HEK293 (cell line): ENCODE results near the gene DOK4.

Source experiments
- BCL11B ChIP-seq: fragments of 450-650 bp; formaldehyde crosslinking; IDR thresholded peaks from 2 replicates; pipeline ENCODE4 v1.5.1; 2016; ENCODE audit warnings: low read depth, missing biosample characterization, missing genetic modification characterization
- GFI1B ChIP-seq: fragments of 450-650 bp; formaldehyde crosslinking; IDR thresholded peaks from 2 replicates; pipeline ENCODE4 v1.5.1; 2016; ENCODE audit warnings: missing biosample characterization, missing genetic modification characterization
- GLIS1 ChIP-seq: fragments of 450-650 bp; formaldehyde crosslinking; IDR thresholded peaks from 2 replicates; pipeline ENCODE4 v1.5.1; 2016; ENCODE audit warnings: missing biosample characterization, missing genetic modification characterization
- KLF8 ChIP-seq: fragments of 450-650 bp; formaldehyde crosslinking; IDR thresholded peaks from 2 replicates; pipeline ENCODE4 v1.5.1; 2016; ENCODE audit warnings: missing biosample characterization, missing genetic modification characterization
- KLF9 ChIP-seq: fragments of 450-650 bp; formaldehyde crosslinking; IDR thresholded peaks from 2 replicates; pipeline ENCODE4 v1.5.1; 2016; ENCODE audit warnings: missing biosample characterization, missing genetic modification characterization, low read depth
- OSR2 ChIP-seq: fragments of 450-650 bp; formaldehyde crosslinking; IDR thresholded peaks from 2 replicates; pipeline ENCODE4 v1.5.1; 2016; ENCODE audit warnings: missing biosample characterization, missing genetic modification characterization
- SALL2 ChIP-seq: fragments of 450-650 bp; formaldehyde crosslinking; IDR thresholded peaks from 2 replicates; pipeline ENCODE4 v1.5.0; 2017; ENCODE audit warnings: missing biosample characterization, mild to moderate bottlenecking, missing genetic modification characterization, borderline replicate concordance
- ZBTB20 ChIP-seq: fragments of 450-650 bp; formaldehyde crosslinking; IDR thresholded peaks from 2 replicates; pipeline ENCODE4 v1.5.1; 2016; ENCODE audit warnings: missing biosample characterization, missing genetic modification characterization
- ZFP69B ChIP-seq: fragments of 450-650 bp; formaldehyde crosslinking; IDR thresholded peaks from 2 replicates; pipeline ENCODE4 v1.5.1; 2016; ENCODE audit warnings: missing biosample characterization, missing genetic modification characterization
- ZNF146 ChIP-seq: fragments of 450-650 bp; formaldehyde crosslinking; IDR thresholded peaks from 2 replicates; pipeline ENCODE4 v1.5.1; 2016; ENCODE audit warnings: missing biosample characterization, missing genetic modification characterization
- ZNF169 ChIP-seq: fragments of 450-650 bp; formaldehyde crosslinking; IDR thresholded peaks from 2 replicates; pipeline ENCODE4 v1.5.1; 2016; ENCODE audit warnings: missing biosample characterization, missing genetic modification characterization
- ZNF274 ChIP-seq, 2 experiments: fragments of 200-500 bp in 1 of 2; fragments of 450-650 bp in 1 of 2; sonication (Bioruptor generic) in 1 of 2; formaldehyde crosslinking in 1 of 2; IDR thresholded peaks; 2 replicates each; pipeline versions ENCODE4 v1.5.1 to v1.6.1; 2014 to 2016; ENCODE audit warnings: borderline replicate concordance in 1 of 2, inconsistent platforms in 1 of 2, low read length in 1 of 2, missing biosample characterization in 1 of 2, missing genetic modification characterization in 1 of 2
- ZNF292 ChIP-seq: fragments of 450-650 bp; formaldehyde crosslinking; IDR thresholded peaks from 2 replicates; pipeline ENCODE4 v1.5.1; 2016; ENCODE audit warnings: low read depth, missing biosample characterization, missing genetic modification characterization, borderline replicate concordance
- ZNF302 ChIP-seq: fragments of 450-650 bp; formaldehyde crosslinking; IDR thresholded peaks from 2 replicates; pipeline ENCODE4 v1.5.1; 2016; ENCODE audit warnings: missing biosample characterization, missing genetic modification characterization, low read depth
- ZNF391 ChIP-seq: fragments of 450-650 bp; formaldehyde crosslinking; IDR thresholded peaks from 2 replicates; pipeline ENCODE4 v1.5.1; 2016; ENCODE audit warnings: low read depth, missing biosample characterization, missing genetic modification characterization, borderline replicate concordance
- ZNF560 ChIP-seq: fragments of 450-650 bp; formaldehyde crosslinking; IDR thresholded peaks from 2 replicates; pipeline ENCODE4 v1.5.1; 2017; ENCODE audit warnings: missing biosample characterization, missing genetic modification characterization, borderline replicate concordance
- ZNF561 ChIP-seq: fragments of 450-650 bp; IDR thresholded peaks from 2 replicates; pipeline ENCODE4 v1.5.1; 2018; ENCODE audit warnings: missing biosample characterization, missing genetic modification characterization, borderline replicate concordance
- ZNF596 ChIP-seq: fragments of 450-650 bp; IDR thresholded peaks from 2 replicates; pipeline ENCODE4 v1.5.0; 2018; ENCODE audit warnings: missing biosample characterization, mild to moderate bottlenecking, missing genetic modification characterization, moderate library complexity
- ZNF660 ChIP-seq: fragments of 450-650 bp; IDR thresholded peaks from 2 replicates; pipeline ENCODE4 v1.5.1; 2018; ENCODE audit warnings: missing biosample characterization, mild to moderate bottlenecking, missing genetic modification characterization
- ZNF707 ChIP-seq: fragments of 450-650 bp; formaldehyde crosslinking; IDR thresholded peaks from 2 replicates; pipeline ENCODE4 v1.5.1; 2016; ENCODE audit warnings: missing biosample characterization, missing genetic modification characterization
- ZNF777 ChIP-seq: fragments of 450-650 bp; formaldehyde crosslinking; IDR thresholded peaks from 2 replicates; pipeline ENCODE4 v1.5.1; 2017; ENCODE audit warnings: missing biosample characterization, missing genetic modification characterization, borderline replicate concordance
- TF ChIP-seq, protein P1 (sequence below): fragments of 450-650 bp; formaldehyde crosslinking; IDR thresholded peaks from 2 replicates; pipeline ENCODE4 v1.5.1; 2017; ENCODE audit warnings: missing biosample characterization, missing genetic modification characterization
- TF ChIP-seq, protein P2 (sequence below): fragments of 450-650 bp; IDR thresholded peaks from 2 replicates; pipeline ENCODE4 v1.5.1; 2018; ENCODE audit warnings: missing biosample characterization, mild to moderate bottlenecking, missing genetic modification characterization
- TF ChIP-seq, protein P3 (sequence below): fragments of 450-650 bp; formaldehyde crosslinking; IDR thresholded peaks from 2 replicates; pipeline ENCODE4 v1.5.1; 2016; ENCODE audit warnings: missing biosample characterization, missing genetic modification characterization
- TF ChIP-seq, protein P4 (sequence below): fragments of 450-650 bp; formaldehyde crosslinking; IDR thresholded peaks from 2 replicates; pipeline ENCODE4 v1.5.1; 2017; ENCODE audit warnings: missing biosample characterization, mild to moderate bottlenecking, missing genetic modification characterization, moderate library complexity
- TF ChIP-seq, protein P5 (sequence below): fragments of 450-650 bp; formaldehyde crosslinking; IDR thresholded peaks from 2 replicates; pipeline ENCODE4 v1.5.1; 2016; ENCODE audit warnings: missing biosample characterization, missing genetic modification characterization
- TF ChIP-seq, protein P6 (sequence below): fragments of 450-650 bp; formaldehyde crosslinking; IDR thresholded peaks from 2 replicates; pipeline ENCODE4 v1.5.1; 2017; ENCODE audit warnings: missing biosample characterization, missing genetic modification characterization
- TF ChIP-seq, protein P7 (sequence below): sonication (generic); formaldehyde crosslinking; IDR thresholded peaks from 2 replicates; pipeline ENCODE4 v1.8.1; 2022; ENCODE audit warnings: mild to moderate bottlenecking, moderate library complexity, missing genetic modification reagents

The DOK4 gene

DNA sequence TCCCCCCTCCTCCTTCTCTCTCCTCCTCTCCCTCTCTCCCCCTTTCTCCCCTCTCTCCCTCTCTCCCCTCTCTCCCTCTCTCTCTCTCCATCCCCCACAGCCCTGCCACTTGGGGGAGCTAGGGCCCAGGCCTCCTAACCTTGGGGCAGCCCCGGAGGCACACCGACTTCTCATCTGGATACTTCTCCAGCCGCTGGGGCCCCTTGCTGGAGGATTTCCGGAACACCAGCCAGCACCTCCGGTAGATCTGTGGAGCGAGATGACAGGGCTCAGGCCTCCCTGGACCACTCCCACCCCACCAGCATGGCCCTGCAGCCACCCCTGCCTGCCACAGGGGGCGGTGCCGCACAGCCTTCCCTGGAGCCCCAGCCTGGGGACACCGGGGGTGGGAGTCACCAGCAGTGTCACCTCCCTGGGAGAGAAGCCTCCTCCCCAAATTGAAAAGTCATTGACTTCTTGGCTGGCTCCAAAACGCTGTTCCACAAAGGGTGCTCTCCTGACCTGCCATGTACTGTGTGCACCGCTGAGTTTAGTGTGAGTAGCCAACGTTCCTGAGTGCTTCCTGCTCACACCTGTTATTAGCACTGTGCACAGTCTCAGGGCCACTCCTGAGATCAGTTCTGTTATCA lies 10.5 kb downstream of the DOK4 start (continued):
- TF ChIP-seq, protein P1, sequence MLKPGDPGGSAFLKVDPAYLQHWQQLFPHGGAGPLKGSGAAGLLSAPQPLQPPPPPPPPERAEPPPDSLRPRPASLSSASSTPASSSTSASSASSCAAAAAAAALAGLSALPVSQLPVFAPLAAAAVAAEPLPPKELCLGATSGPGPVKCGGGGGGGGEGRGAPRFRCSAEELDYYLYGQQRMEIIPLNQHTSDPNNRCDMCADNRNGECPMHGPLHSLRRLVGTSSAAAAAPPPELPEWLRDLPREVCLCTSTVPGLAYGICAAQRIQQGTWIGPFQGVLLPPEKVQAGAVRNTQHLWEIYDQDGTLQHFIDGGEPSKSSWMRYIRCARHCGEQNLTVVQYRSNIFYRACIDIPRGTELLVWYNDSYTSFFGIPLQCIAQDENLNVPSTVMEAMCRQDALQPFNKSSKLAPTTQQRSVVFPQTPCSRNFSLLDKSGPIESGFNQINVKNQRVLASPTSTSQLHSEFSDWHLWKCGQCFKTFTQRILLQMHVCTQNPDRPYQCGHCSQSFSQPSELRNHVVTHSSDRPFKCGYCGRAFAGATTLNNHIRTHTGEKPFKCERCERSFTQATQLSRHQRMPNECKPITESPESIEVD: no peak
- TF ChIP-seq KLF9 (tag by site-specific recombination) (peak; percentile 76), OSR2 (tag by site-specific recombination) (no peak), ZNF560 (no peak), ZNF292 (tag by site-specific recombination) (no peak), GFI1B (tag by site-specific recombination) (no peak), BCL11B (tag by site-specific recombination) (no peak), SALL2 (tag by site-specific recombination) (no peak), ZNF274 (IDR thresholded peaks at IDR 0.05; ENCODE audit: low read length) (no peak), ZNF274 (tag by site-specific recombination; IDR thresholded peaks at IDR 0.05; ENCODE audit: borderline replicate concordance) (no peak), KLF8 (tag by site-specific recombination) (no peak), ZNF146 (tag by site-specific recombination) (no peak), GLIS1 (peak; percentile 84), ZFP69B (tag by site-specific recombination) (no peak), ZBTB20 (tag by site-specific recombination) (peak; percentile 69), ZNF169 (tag by site-specific recombination) (peak; percentile 98), ZNF561 (tag by site-specific recombination) (0 out of 2 replicates have a peak, but pooled peaks have one; percentile 40), ZNF660 (tag by site-specific recombination) (no peak), ZNF391 (tag by site-specific recombination) (no peak), ZNF302 (no peak), ZNF777 (no peak), ZNF707 (no peak), ZNF596 (tag by site-specific recombination) (no peak; the same call in 1 of the 2 replicates)
- TF ChIP-seq, protein P2, sequence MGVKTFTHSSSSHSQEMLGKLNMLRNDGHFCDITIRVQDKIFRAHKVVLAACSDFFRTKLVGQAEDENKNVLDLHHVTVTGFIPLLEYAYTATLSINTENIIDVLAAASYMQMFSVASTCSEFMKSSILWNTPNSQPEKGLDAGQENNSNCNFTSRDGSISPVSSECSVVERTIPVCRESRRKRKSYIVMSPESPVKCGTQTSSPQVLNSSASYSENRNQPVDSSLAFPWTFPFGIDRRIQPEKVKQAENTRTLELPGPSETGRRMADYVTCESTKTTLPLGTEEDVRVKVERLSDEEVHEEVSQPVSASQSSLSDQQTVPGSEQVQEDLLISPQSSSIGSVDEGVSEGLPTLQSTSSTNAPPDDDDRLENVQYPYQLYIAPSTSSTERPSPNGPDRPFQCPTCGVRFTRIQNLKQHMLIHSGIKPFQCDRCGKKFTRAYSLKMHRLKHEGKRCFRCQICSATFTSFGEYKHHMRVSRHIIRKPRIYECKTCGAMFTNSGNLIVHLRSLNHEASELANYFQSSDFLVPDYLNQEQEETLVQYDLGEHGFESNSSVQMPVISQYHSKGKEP: no peak
- TF ChIP-seq, protein P3, sequence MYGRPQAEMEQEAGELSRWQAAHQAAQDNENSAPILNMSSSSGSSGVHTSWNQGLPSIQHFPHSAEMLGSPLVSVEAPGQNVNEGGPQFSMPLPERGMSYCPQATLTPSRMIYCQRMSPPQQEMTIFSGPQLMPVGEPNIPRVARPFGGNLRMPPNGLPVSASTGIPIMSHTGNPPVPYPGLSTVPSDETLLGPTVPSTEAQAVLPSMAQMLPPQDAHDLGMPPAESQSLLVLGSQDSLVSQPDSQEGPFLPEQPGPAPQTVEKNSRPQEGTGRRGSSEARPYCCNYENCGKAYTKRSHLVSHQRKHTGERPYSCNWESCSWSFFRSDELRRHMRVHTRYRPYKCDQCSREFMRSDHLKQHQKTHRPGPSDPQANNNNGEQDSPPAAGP: no peak
- TF ChIP-seq, protein P4, sequence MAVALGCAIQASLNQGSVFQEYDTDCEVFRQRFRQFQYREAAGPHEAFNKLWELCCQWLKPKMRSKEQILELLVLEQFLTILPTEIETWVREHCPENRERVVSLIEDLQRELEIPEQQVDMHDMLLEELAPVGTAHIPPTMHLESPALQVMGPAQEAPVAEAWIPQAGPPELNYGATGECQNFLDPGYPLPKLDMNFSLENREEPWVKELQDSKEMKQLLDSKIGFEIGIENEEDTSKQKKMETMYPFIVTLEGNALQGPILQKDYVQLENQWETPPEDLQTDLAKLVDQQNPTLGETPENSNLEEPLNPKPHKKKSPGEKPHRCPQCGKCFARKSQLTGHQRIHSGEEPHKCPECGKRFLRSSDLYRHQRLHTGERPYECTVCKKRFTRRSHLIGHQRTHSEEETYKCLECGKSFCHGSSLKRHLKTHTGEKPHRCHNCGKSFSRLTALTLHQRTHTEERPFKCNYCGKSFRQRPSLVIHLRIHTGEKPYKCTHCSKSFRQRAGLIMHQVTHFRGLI (tag by site-specific recombination): no peak
- TF ChIP-seq, protein P5, sequence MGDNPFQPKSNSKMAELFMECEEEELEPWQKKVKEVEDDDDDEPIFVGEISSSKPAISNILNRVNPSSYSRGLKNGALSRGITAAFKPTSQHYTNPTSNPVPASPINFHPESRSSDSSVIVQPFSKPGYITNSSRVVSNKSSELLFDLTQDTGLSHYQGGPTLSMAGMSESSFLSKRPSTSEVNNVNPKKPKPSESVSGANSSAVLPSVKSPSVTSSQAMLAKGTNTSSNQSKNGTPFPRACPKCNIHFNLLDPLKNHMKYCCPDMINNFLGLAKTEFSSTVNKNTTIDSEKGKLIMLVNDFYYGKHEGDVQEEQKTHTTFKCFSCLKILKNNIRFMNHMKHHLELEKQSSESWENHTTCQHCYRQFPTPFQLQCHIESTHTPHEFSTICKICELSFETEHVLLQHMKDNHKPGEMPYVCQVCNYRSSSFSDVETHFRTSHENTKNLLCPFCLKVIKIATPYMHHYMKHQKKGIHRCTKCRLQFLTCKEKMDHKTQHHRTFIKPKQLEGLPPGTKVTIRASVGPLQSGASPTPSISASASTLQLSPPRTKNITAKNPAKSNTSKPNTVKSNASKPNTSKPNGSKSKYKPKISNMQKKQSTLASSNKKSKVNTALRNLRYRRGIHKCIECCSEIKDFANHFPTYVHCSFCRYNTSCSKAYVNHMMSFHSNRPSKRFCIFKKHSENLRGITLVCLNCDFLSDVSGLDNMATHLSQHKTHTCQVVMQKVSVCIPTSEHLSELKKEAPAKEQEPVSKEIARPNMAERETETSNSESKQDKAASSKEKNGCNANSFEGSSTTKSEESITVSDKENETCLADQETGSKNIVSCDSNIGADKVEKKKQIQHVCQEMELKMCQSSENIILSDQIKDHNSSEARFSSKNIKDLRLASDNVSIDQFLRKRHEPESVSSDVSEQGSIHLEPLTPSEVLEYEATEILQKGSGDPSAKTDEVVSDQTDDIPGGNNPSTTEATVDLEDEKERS: no peak
- TF ChIP-seq, protein P6, sequence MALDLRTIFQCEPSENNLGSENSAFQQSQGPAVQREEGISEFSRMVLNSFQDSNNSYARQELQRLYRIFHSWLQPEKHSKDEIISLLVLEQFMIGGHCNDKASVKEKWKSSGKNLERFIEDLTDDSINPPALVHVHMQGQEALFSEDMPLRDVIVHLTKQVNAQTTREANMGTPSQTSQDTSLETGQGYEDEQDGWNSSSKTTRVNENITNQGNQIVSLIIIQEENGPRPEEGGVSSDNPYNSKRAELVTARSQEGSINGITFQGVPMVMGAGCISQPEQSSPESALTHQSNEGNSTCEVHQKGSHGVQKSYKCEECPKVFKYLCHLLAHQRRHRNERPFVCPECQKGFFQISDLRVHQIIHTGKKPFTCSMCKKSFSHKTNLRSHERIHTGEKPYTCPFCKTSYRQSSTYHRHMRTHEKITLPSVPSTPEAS (tag by site-specific recombination): no peak
- TF ChIP-seq, protein P7, sequence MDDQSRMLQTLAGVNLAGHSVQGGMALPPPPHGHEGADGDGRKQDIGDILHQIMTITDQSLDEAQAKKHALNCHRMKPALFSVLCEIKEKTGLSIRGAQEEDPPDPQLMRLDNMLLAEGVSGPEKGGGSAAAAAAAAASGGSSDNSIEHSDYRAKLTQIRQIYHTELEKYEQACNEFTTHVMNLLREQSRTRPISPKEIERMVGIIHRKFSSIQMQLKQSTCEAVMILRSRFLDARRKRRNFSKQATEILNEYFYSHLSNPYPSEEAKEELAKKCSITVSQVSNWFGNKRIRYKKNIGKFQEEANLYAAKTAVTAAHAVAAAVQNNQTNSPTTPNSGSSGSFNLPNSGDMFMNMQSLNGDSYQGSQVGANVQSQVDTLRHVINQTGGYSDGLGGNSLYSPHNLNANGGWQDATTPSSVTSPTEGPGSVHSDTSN: no peak
